Right atrium auricular region (tissue), 2 donors: Measurements from ENCODE around the gene LINGO4. TPM values are rescaled to one million over a fixed set of nuclear protein-coding genes. Genes with fewer than 3 reads are reported as not detected.

Experiments used
- DNase-seq: peaks from one replicate; pipeline ENCODE4 v3.0.0-alpha.2; 2019; ENCODE audit warnings: low spot score
- H3K27ac ChIP-seq, 2 donors: fragments of 200-600 bp; sonication (generic); 1 replicate in 1 of 2; 2 replicates in 1 of 2; pipeline ENCODE4 v1.5.1; 2016 to 2019
- H3K27me3 ChIP-seq, 2 donors: fragments of 200-600 bp; sonication (generic); one replicate each; pipeline versions ENCODE4 v1.5.1 to v1.6.0; 2017 to 2019
- H3K36me3 ChIP-seq: fragments of 200-600 bp; sonication (generic); one replicate; pipeline ENCODE4 v1.5.1; 2016
- H3K4me1 ChIP-seq, 2 donors: fragments of 200-600 bp; sonication (generic); one replicate each; pipeline versions ENCODE4 v1.5.1 to v1.6.0; 2017 to 2019
- H3K4me3 ChIP-seq, 2 donors: fragments of 200-600 bp; sonication (generic); 1 replicate in 1 of 2; 2 replicates in 1 of 2; pipeline ENCODE4 v1.5.1; 2017 to 2019; ENCODE audit warnings: mild to moderate bottlenecking in 1 of 2, moderate library complexity in 1 of 2
- H3K9me3 ChIP-seq, 2 donors: fragments of 200-600 bp; sonication (generic); one replicate each; pipeline ENCODE4 v1.5.1; 2019
- total RNA-seq, 2 donors: library from RNA; depleted of rRNA; stranded (reverse); fragments of >200 nt; gene quantifications; one replicate each; pipeline ENCODE4 v1.1.0, GENCODE V29; 2016
- TF ChIP-seq, protein P1 (sequence below), 2 donors: fragments of 200-600 bp; sonication (generic); IDR thresholded peaks; one replicate each; pipeline ENCODE4 v1.5.1; 2019; ENCODE audit warnings: antibody characterized with exemption in 2 of 2

LINGO4 gene
- total RNA-seq, 2 donors from 2014 or later = 0.20 to 0.33 TPM

GRCh38 chr1:151823175-151823574, 18.0 kb upstream of the LINGO4 start:
- Histone ChIP-seq H3K27me3 (no peaks in the 10 kb centered on the region), H3K9me3 (no peaks in the 10 kb centered on the region), H3K4me1 (peaks cover 0 to 3% of the 10 kb centered on the region in 2 donors), H3K27ac (no peak overlapping the region), H3K4me3 (no peak overlapping the region), H3K36me3 (no peaks in the 10 kb centered on the region)
- DNase-seq = no peak
- TF ChIP-seq, protein P1, sequence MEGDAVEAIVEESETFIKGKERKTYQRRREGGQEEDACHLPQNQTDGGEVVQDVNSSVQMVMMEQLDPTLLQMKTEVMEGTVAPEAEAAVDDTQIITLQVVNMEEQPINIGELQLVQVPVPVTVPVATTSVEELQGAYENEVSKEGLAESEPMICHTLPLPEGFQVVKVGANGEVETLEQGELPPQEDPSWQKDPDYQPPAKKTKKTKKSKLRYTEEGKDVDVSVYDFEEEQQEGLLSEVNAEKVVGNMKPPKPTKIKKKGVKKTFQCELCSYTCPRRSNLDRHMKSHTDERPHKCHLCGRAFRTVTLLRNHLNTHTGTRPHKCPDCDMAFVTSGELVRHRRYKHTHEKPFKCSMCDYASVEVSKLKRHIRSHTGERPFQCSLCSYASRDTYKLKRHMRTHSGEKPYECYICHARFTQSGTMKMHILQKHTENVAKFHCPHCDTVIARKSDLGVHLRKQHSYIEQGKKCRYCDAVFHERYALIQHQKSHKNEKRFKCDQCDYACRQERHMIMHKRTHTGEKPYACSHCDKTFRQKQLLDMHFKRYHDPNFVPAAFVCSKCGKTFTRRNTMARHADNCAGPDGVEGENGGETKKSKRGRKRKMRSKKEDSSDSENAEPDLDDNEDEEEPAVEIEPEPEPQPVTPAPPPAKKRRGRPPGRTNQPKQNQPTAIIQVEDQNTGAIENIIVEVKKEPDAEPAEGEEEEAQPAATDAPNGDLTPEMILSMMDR (IDR thresholded peaks at IDR 0.05) = no peak

- TF ChIP-seq, protein P1 (IDR thresholded peaks at IDR 0.05) = no peak
- H3K27ac ChIP-seq = no peak overlapping the region
- no peak overlapping the region for H3K4me3 ChIP-seq
- no peaks in the 10 kb centered on the region for H3K9me3 ChIP-seq
- no peak for DNase-seq
- no peaks in the 10 kb centered on the region for H3K36me3 ChIP-seq
- no peaks in the 10 kb centered on the region for H3K4me1 ChIP-seq
- no peaks in the 10 kb centered on the region for H3K27me3 ChIP-seq
These were observed 17.2 kb upstream of the LINGO4 start for GRCh38 chr1:151822404-151822803.

- DNase-seq = no peak
- no peaks in the 10 kb centered on the region for H3K9me3 ChIP-seq
- no peaks in the 10 kb centered on the region for H3K4me1 ChIP-seq
- no peak overlapping the region for H3K4me3 ChIP-seq
- TF ChIP-seq, protein P1 (IDR thresholded peaks at IDR 0.05) = no peak
- no peak overlapping the region for H3K27ac ChIP-seq
- no peaks in the 10 kb centered on the region for H3K36me3 ChIP-seq
- no peaks in the 10 kb centered on the region for H3K27me3 ChIP-seq
These were observed 15.7 kb upstream of the LINGO4 start for GRCh38 chr1:151820940-151821339.

- no peaks in the 10 kb centered on the region for H3K4me1 ChIP-seq
- no peaks in the 10 kb centered on the region for H3K36me3 ChIP-seq
- no peak for DNase-seq
- H3K9me3 ChIP-seq = no peaks in the 10 kb centered on the region
- H3K27me3 ChIP-seq = no peaks in the 10 kb centered on the region
- no peak overlapping the region for H3K4me3 ChIP-seq
- no peak overlapping the region for H3K27ac ChIP-seq
- TF ChIP-seq, protein P1 (IDR thresholded peaks at IDR 0.05) = no peak
These were observed 14.9 kb upstream of the LINGO4 start for GRCh38 chr1:151819976-151820623.

DNA sequence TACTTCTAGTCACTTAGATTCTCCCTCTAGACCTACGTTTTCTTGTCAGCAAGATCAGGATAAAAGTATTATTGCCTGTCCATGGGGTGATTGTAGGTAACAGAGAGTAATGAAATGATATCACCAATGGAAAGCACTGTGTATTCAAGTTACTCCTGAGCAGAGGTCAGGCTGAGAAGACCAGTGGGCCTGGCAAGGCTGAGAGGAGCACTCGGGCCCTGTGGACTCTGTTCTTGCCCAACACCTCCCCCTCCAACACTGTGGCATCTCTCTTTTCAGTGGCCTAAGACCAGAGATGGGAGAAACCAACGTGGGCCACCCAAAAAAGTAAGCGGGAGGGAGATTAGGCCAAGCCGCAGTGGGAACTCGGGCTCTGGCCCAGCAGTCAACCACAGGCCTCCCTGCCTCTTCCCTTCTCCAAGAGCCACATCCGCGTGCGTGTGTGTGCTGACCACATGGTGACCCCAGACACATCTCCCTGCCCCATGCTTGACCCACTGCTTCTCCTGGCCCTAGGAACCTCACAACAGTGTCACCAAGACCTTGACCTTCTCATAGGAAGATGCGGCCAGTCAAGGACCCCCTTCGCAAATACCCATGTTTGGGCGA, 14.1 kb upstream of the LINGO4 start:
- TF ChIP-seq, protein P1 (IDR thresholded peaks at IDR 0.05) = no peak
- no peaks in the 10 kb centered on the region for H3K27me3 ChIP-seq
- no peaks in the 10 kb centered on the region for H3K9me3 ChIP-seq
- H3K36me3 ChIP-seq = no peaks in the 10 kb centered on the region
- DNase-seq = no peak
- H3K4me3 ChIP-seq = no peak overlapping the region
- no peaks in the 10 kb centered on the region for H3K4me1 ChIP-seq
- no peak overlapping the region for H3K27ac ChIP-seq

DNA sequence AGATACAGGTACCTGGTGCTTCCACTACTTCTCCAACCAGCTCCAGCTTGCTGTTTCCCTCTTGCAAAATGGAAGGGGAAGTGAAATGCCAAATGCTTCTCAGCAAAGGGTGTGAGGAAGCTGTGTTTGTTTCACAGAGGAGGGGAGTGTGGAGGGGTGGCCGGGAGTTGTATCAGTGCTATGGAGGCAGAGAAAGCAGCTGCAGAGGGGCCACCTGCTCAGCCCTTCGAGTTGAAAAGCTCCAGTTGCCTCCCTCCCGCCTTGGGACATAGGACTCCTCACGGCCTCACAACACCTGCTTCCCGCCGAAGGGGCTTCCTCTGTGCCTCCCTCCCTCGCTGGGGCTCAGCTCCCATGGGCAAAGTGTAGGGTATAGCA, 12.1 kb upstream of the LINGO4 start:
- DNase-seq = no peak
- no peaks in the 10 kb centered on the region for H3K9me3 ChIP-seq

More for the DNA sequence above, 12.1 kb upstream of the LINGO4 start:
- no peaks in the 10 kb centered on the region for H3K4me1 ChIP-seq
- H3K36me3 ChIP-seq = no peaks in the 10 kb centered on the region
- TF ChIP-seq, protein P1 (IDR thresholded peaks at IDR 0.05) = no peak
- no peak overlapping the region for H3K27ac ChIP-seq
- H3K4me3 ChIP-seq = no peak overlapping the region
- no peaks in the 10 kb centered on the region for H3K27me3 ChIP-seq
